ENCODE results near the gene STK35.

The STK35 gene

DNA sequence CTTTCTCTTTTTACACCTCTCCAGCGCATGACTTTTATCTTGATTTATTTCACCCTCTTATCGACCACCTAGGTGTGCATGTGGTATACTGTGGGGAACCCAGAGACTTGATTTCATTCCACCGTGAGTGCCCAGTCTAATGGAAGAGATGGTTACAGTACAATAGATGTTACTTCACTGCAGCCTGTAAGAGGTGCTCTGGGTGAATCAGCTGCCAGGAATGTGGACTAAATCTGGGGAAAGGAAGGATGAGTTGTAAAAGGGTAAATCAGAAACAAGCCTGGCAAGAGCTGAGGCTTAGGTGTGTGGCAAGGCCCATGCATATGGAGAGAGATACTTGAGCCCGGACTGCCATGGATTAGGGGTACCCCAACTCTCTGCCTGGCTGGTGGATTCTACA, 7.4 kb downstream of the STK35 start:
- Histone ChIP-seq H3K27ac (no peak overlapping the region), H3K27me3 (replicated peaks) (no peaks in the 10 kb centered on the region), H3K4me3 (ENCODE audit: low read depth, low read length) (no peak overlapping the region), H3K36me3 (replicated peaks) (no peaks in the 10 kb centered on the region)
- in situ Hi-C loops (cut with HindIII; ENCODE audit: low pct_ligation_motif_present, low sequenced_read_pairs) = no loop called here
- TF ChIP-seq, protein P1, sequence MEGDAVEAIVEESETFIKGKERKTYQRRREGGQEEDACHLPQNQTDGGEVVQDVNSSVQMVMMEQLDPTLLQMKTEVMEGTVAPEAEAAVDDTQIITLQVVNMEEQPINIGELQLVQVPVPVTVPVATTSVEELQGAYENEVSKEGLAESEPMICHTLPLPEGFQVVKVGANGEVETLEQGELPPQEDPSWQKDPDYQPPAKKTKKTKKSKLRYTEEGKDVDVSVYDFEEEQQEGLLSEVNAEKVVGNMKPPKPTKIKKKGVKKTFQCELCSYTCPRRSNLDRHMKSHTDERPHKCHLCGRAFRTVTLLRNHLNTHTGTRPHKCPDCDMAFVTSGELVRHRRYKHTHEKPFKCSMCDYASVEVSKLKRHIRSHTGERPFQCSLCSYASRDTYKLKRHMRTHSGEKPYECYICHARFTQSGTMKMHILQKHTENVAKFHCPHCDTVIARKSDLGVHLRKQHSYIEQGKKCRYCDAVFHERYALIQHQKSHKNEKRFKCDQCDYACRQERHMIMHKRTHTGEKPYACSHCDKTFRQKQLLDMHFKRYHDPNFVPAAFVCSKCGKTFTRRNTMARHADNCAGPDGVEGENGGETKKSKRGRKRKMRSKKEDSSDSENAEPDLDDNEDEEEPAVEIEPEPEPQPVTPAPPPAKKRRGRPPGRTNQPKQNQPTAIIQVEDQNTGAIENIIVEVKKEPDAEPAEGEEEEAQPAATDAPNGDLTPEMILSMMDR (IDR thresholded peaks at IDR 0.05; ENCODE audit: low read depth, low read length, missing control alignments) = no peak
- peak; percentile 55 for DNase-seq

DNA sequence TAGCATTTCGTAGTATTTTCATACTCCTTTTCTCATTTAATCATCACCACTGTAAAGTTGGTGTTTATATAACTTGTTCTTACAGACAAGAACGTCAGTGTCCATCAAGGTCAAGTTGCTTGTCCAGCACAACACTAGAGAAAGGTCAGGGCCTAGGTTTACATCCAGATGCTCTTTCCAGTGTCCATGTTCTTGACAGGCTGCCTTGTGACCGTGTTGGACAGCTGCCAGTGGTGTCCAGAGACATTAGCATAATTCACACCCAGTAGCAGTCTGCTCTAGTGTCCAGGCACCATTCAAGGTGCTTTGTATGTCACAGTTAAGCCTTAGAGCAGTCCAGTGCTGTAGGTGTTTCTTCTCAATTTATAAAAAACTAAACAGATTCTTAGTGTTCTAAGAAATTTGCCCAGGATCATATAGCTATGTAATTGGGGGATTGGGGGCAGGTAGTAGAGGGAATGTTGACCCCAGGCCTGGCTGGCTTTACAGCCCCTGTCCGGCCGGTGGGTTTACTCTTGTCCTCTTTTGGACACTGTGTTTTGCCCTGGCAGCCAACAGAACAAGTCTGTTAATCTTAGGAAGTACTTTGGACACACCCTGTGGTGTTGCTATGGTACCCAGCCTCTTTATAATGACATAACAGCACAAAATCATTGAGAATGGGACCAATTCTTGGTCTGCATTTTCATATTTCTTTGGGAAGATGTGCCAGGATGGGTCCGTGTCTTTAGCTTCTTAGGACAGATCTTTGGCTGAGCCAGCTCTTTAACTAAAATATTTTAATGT, 8.0 kb downstream of the STK35 start:
- in situ Hi-C loops (cut with HindIII; ENCODE audit: low pct_ligation_motif_present, low sequenced_read_pairs) = no loop called here
- no peaks in the 10 kb centered on the region for H3K36me3 ChIP-seq (replicated peaks)

DNA sequence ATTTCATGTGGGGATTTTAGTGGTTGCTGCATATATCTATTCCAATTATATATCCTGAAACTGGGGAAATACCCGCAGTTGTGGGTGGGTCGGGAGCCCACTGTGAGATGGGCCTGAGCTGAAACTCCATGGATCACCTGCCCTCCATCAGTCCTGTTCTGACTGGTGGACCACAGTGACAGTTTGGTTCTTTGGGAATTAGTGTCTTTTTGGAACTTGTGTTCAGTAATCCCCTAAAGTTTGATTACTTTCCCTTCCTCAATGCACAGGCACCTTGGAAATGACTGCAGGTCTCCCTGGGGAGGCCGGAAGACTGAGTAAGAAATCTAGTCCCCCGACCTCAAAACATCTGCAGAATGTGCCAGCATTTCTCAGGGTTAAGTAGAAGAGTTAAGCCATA, 11.3 kb downstream of the STK35 start:
- in situ Hi-C loops (cut with HindIII; ENCODE audit: low pct_ligation_motif_present, low sequenced_read_pairs) = no loop called here
- Histone ChIP-seq H3K4me3 (ENCODE audit: low read depth, low read length) (no peak overlapping the region), H3K27ac (no peak overlapping the region), H3K27me3 (replicated peaks) (no peaks in the 10 kb centered on the region), H3K36me3 (replicated peaks) (peaks cover 8% of the 10 kb centered on the region)
- no peak for DNase-seq
- TF ChIP-seq, protein P1 (IDR thresholded peaks at IDR 0.05; ENCODE audit: low read depth, low read length, missing control alignments) = no peak

More for the DNA sequence above, 8.0 kb downstream of the STK35 start:
- no peak overlapping the region for H3K4me3 ChIP-seq (ENCODE audit: low read depth, low read length)
- no peak overlapping the region for H3K27ac ChIP-seq
- no peaks in the 10 kb centered on the region for H3K27me3 ChIP-seq (replicated peaks)
- TF ChIP-seq, protein P1 (IDR thresholded peaks at IDR 0.05; ENCODE audit: low read depth, low read length, missing control alignments) = no peak
- no peak for DNase-seq

DNA sequence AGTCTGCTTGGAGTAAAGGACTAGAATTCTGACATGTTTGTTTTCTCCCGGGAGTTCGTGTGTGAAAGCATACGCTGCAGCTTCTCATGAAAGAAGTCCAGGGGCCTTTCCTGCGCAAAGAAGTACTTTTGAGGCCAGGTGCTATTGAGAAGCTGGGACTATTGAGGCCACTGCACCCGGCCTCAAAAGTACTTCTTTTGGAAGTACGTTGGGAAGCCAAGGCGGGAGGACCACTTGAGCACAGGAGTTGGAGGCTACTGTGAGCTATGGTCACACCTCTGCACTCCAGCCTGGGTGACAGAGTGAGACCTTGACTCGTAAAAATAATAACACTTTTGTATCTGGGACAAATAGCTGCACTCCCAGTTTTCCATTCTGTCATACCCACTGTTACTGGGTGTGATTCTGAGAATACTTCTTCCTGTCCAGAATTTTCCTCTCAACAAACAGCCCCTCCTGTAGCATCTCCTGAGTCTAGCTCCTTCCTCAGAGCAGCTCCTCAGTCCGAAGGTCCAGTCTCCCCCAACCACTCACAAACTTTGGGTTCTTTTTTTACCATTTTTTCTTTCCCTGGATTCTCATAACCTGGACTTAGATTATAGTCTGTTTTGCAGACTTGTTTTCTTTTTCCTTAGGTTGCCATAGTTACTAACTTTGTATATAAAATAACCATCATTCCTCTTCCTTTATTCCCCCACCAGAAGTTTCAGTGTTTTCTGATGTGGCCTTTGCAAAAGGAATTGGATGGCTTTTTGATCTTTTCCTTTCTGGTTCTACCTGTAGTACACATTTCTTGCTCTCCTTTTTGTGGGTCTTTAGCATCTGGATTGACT, 12.7 kb downstream of the STK35 start:
- H3K27ac ChIP-seq = no peak overlapping the region

DNA sequence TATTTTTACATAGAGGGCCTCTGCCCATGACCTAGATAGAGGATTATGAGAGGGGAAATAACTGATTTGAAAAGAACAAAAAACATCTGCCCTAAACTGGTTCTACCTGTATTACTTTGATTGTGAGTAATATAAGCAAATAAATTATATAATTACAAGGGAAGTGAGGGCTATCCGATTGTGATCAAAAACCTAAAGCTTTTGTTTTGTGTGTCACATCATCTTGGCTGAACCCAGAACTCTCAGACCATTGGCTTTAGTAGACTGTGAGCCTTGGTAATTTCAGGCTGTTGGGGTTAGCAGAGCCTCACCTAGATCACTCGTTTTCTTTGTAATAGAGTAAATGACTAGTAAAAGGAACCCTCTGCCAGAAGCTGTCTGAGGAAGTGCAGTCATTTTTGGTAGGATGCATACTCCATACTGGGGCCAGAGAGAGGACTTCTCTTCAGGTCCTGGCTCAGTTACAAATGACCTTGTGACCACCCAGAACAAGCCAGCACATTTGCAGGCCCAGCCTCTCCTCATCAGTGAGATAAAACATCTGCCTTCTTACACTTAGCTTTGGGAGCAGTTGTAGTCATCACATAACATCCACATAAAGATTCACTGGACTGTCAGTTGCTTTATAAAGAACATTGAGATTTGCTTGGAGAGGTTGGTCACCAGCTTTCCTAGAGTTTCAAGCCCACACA, 13.5 kb downstream of the STK35 start:
- no peak overlapping the region for H3K27ac ChIP-seq
- no peaks in the 10 kb centered on the region for H3K27me3 ChIP-seq (replicated peaks)
- no peak overlapping the region for H3K4me3 ChIP-seq (ENCODE audit: low read depth, low read length)
- in situ Hi-C loops (cut with HindIII; ENCODE audit: low pct_ligation_motif_present, low sequenced_read_pairs) = no loop called here
- H3K36me3 ChIP-seq (replicated peaks) = peaks cover 10% of the 10 kb centered on the region
- TF ChIP-seq, protein P1 (IDR thresholded peaks at IDR 0.05; ENCODE audit: low read depth, low read length, missing control alignments) = no peak
- no peak for DNase-seq

More for the DNA sequence above, 12.7 kb downstream of the STK35 start:
- in situ Hi-C loops (cut with HindIII; ENCODE audit: low pct_ligation_motif_present, low sequenced_read_pairs) = no loop called here
- TF ChIP-seq, protein P1 (IDR thresholded peaks at IDR 0.05; ENCODE audit: low read depth, low read length, missing control alignments) = no peak
- H3K36me3 ChIP-seq (replicated peaks) = peaks cover 10% of the 10 kb centered on the region
- H3K27me3 ChIP-seq (replicated peaks) = no peaks in the 10 kb centered on the region
- H3K4me3 ChIP-seq (ENCODE audit: low read depth, low read length) = no peak overlapping the region
- DNase-seq = no peak

Measured in brain microvascular endothelial cell (primary cell).